Mammary epithelial cell (primary cell): Measurements from ENCODE around the gene VWC2.

Experiments
- CTCF ChIP-seq, 2 donors: IDR thresholded peaks in 1 of 2; conservative IDR thresholded peaks in 1 of 2; 2 replicates each; pipeline ENCODE4 v1.5.1; 2011 to 2012; ENCODE audit warnings: inconsistent platforms in 2 of 2, low read length in 2 of 2, mild to moderate bottlenecking in 2 of 2, control low read depth in 1 of 2, low read depth in 1 of 2; ENCODE audit not compliant: insufficient read depth in 1 of 2; ENCODE audit errors: extremely low read depth in 1 of 2
- EZH2 ChIP-seq: IDR thresholded peaks from 2 replicates; pipeline ENCODE4 v1.6.1; 2012; ENCODE audit warnings: low read length, inconsistent platforms, borderline replicate concordance

- TF ChIP-seq CTCF (conservative IDR thresholded peaks at IDR 0.05 in 1 of 2, IDR thresholded peaks at IDR 0.05 in 1 of 2; ENCODE audit: extremely low read depth in 1 of 2, insufficient read depth in 1 of 2, low read depth in 1 of 2, low read length in 2 of 2) (no peak), EZH2 (no peak)
Measured at GRCh38 chr7:49866076-49866735, 92.8 kb downstream of the VWC2 start.
